Esophagus muscularis mucosa (tissue), 4 donors: ENCODE measurements around the gene PPP1R17.

Experiments used
- EP300 ChIP-seq: sonication (generic); formaldehyde crosslinking; IDR thresholded peaks from one replicate; pipeline ENCODE4 v1.6.1; 2017; ENCODE audit warnings: antibody characterized with exemption
- POLR2A ChIP-seq: fragments of 450-650 bp; IDR thresholded peaks from one replicate; pipeline ENCODE4 v1.6.1; 2017; ENCODE audit warnings: antibody characterized with exemption, moderate library complexity, mild to moderate bottlenecking, low read depth
- POLR2AphosphoS5 ChIP-seq, 2 donors: sonication (generic); formaldehyde crosslinking; IDR thresholded peaks; one replicate each; pipeline ENCODE4 v1.6.1; 2017; ENCODE audit warnings: antibody characterized with exemption in 2 of 2
- TF ChIP-seq, protein P1 (sequence below), 3 experiments: fragments of 200-600 bp in 2 of 3; fragments of 450-650 bp in 1 of 3; sonication (generic) in 2 of 3; IDR thresholded peaks; one replicate each; pipeline ENCODE4 v1.5.1; 2017 to 2019; ENCODE audit warnings: antibody characterized with exemption in 3 of 3, mild to moderate bottlenecking in 2 of 3, moderate library complexity in 1 of 3

DNA sequence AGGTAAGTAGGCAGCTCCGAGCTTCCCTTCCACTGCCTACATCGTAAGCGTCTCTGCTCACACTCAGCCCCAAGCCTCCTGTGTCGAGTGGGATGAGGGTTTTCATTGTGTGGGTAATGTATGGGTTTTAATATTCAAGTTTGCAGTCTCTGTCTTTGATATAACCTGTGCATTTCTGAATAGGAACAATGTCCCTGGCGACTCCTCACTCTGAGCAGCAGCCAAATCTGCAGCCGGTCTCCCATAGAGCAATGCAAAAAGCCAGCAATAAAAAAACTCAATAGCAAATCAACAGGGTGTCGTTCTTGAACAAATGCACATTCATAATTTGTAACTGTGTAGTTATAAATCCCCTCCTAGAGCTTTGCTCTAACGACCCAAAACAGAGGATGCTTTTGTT, 33.4 kb downstream of the PPP1R17 start:
- TF ChIP-seq, protein P1, sequence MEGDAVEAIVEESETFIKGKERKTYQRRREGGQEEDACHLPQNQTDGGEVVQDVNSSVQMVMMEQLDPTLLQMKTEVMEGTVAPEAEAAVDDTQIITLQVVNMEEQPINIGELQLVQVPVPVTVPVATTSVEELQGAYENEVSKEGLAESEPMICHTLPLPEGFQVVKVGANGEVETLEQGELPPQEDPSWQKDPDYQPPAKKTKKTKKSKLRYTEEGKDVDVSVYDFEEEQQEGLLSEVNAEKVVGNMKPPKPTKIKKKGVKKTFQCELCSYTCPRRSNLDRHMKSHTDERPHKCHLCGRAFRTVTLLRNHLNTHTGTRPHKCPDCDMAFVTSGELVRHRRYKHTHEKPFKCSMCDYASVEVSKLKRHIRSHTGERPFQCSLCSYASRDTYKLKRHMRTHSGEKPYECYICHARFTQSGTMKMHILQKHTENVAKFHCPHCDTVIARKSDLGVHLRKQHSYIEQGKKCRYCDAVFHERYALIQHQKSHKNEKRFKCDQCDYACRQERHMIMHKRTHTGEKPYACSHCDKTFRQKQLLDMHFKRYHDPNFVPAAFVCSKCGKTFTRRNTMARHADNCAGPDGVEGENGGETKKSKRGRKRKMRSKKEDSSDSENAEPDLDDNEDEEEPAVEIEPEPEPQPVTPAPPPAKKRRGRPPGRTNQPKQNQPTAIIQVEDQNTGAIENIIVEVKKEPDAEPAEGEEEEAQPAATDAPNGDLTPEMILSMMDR (IDR thresholded peaks at IDR 0.05), result no peak
- TF ChIP-seq POLR2A (no peak), POLR2AphosphoS5 (IDR thresholded peaks at IDR 0.05) (no peak), EP300 (no peak)
